Measurements from ENCODE around the gene DIAPH1. TPM values are rescaled to one million over a fixed set of nuclear protein-coding genes. Genes with fewer than 3 reads are reported as not detected.

Gene DIAPH1
- total RNA-seq, 2 donors from 2014 or later = 256 to 327 TPM

GRCh38 chr5:141515141-141515540 lies 103.7 kb downstream of the DIAPH1 start:
- no peaks in the 10 kb centered on the region for H3K27me3 Mint-ChIP-seq
- peaks cover 26% of the 10 kb centered on the region for H3K4me1 Mint-ChIP-seq
- ATAC-seq = no peak
- no peaks in the 10 kb centered on the region for H3K9me3 ChIP-seq (ENCODE audit: control insufficient read depth, low read length, poor library complexity, severe bottlenecking)
- H3K27ac Mint-ChIP-seq = peak overlapping the region; percentile 89
- H3K36me3 Mint-ChIP-seq (ENCODE audit: low read depth) = peaks cover 2% of the 10 kb centered on the region
- peak overlapping the region; percentile 52 for H3K4me3 Mint-ChIP-seq
- DNase-seq = no peak

- peaks cover 26% of the 10 kb centered on the region for H3K4me1 Mint-ChIP-seq
- H3K9me3 ChIP-seq (ENCODE audit: control insufficient read depth, low read length, poor library complexity, severe bottlenecking) = no peaks in the 10 kb centered on the region
- peaks cover 2% of the 10 kb centered on the region for H3K36me3 Mint-ChIP-seq (ENCODE audit: low read depth)
- ATAC-seq = no peak
- DNase-seq = no peak
- H3K27ac Mint-ChIP-seq = peak overlapping the region; percentile 96
- H3K4me3 Mint-ChIP-seq = peak overlapping the region; percentile 97
- no peaks in the 10 kb centered on the region for H3K27me3 Mint-ChIP-seq
These were observed 104.3 kb downstream of the DIAPH1 start for GRCh38 chr5:141514330-141515133.

GRCh38 chr5:141513627-141514329 lies 105.0 kb downstream of the DIAPH1 start:
- Mint-ChIP-seq H3K36me3 (ENCODE audit: low read depth) (peaks cover 2% of the 10 kb centered on the region), H3K27ac (peak overlapping the region; percentile 96), H3K4me3 (peak overlapping the region; percentile 97), H3K4me1 (peaks cover 26% of the 10 kb centered on the region), H3K27me3 (no peaks in the 10 kb centered on the region)
- ATAC-seq (peak; percentile 45), DNase-seq (no peak)
- H3K9me3 ChIP-seq (ENCODE audit: control insufficient read depth, low read length, poor library complexity, severe bottlenecking) = no peaks in the 10 kb centered on the region

GRCh38 chr5:141512911-141513626 lies 105.7 kb downstream of the DIAPH1 start:
- H3K9me3 ChIP-seq (ENCODE audit: control insufficient read depth, low read length, poor library complexity, severe bottlenecking) = no peaks in the 10 kb centered on the region
- no peak for DNase-seq
- ATAC-seq = peak; percentile 43
- Mint-ChIP-seq H3K36me3 (ENCODE audit: low read depth) (peaks cover 2% of the 10 kb centered on the region), H3K4me1 (peaks cover 26% of the 10 kb centered on the region), H3K27me3 (no peaks in the 10 kb centered on the region), H3K27ac (peak overlapping the region; percentile 96), H3K4me3 (peak overlapping the region; percentile 97)

- Mint-ChIP-seq H3K27ac (peak overlapping the region; percentile 96), H3K27me3 (no peaks in the 10 kb centered on the region), H3K36me3 (ENCODE audit: low read depth) (peaks cover 2% of the 10 kb centered on the region), H3K4me1 (peaks cover 26% of the 10 kb centered on the region), H3K4me3 (peak overlapping the region; percentile 97)
- peak; percentile 70 to 87 (median 78) for DNase-seq
- no peaks in the 10 kb centered on the region for H3K9me3 ChIP-seq (ENCODE audit: control insufficient read depth, low read length, poor library complexity, severe bottlenecking)
- ATAC-seq = peak; percentile 68
These were observed 106.3 kb downstream of the DIAPH1 start for GRCh38 chr5:141512390-141512910.

GRCh38 chr5:141511771-141512325 lies 107.0 kb downstream of the DIAPH1 start:
- Mint-ChIP-seq H3K36me3 (ENCODE audit: low read depth) (peaks cover 2% of the 10 kb centered on the region), H3K27ac (peak overlapping the region; percentile 96), H3K27me3 (no peaks in the 10 kb centered on the region), H3K4me3 (no peak overlapping the region), H3K4me1 (peaks cover 26% of the 10 kb centered on the region)
- no peaks in the 10 kb centered on the region for H3K9me3 ChIP-seq (ENCODE audit: control insufficient read depth, low read length, poor library complexity, severe bottlenecking)
- no peak for DNase-seq
- ATAC-seq = no peak

- H3K4me3 Mint-ChIP-seq = peak overlapping the region; percentile 39
- DNase-seq (no peak), ATAC-seq (no peak)
- H3K36me3 Mint-ChIP-seq (ENCODE audit: low read depth) = peaks cover 2% of the 10 kb centered on the region
- no peaks in the 10 kb centered on the region for H3K9me3 ChIP-seq (ENCODE audit: control insufficient read depth, low read length, poor library complexity, severe bottlenecking)
- H3K27ac Mint-ChIP-seq = no peak overlapping the region
- H3K4me1 Mint-ChIP-seq = peaks cover 21% of the 10 kb centered on the region
- H3K27me3 Mint-ChIP-seq = no peaks in the 10 kb centered on the region
These were observed 107.8 kb downstream of the DIAPH1 start for GRCh38 chr5:141510850-141511601.

GRCh38 chr5:141510160-141510559 lies 108.6 kb downstream of the DIAPH1 start:
- Mint-ChIP-seq H3K27me3 (peaks cover 7% of the 10 kb centered on the region), H3K27ac (no peak overlapping the region), H3K4me3 (no peak overlapping the region), H3K36me3 (ENCODE audit: low read depth) (peaks cover 2% of the 10 kb centered on the region), H3K4me1 (peaks cover 19% of the 10 kb centered on the region)
- DNase-seq (no peak), ATAC-seq (no peak)
- no peaks in the 10 kb centered on the region for H3K9me3 ChIP-seq (ENCODE audit: control insufficient read depth, low read length, poor library complexity, severe bottlenecking)

GRCh38 chr5:141508798-141509611 lies 109.8 kb downstream of the DIAPH1 start:
- H3K27me3 Mint-ChIP-seq = peaks cover 13% of the 10 kb centered on the region
- peaks cover 15% of the 10 kb centered on the region for H3K4me1 Mint-ChIP-seq
- H3K27ac Mint-ChIP-seq = no peak overlapping the region
- no peak overlapping the region for H3K4me3 Mint-ChIP-seq
- ATAC-seq (no peak), DNase-seq (no peak)
- no peaks in the 10 kb centered on the region for H3K9me3 ChIP-seq (ENCODE audit: control insufficient read depth, low read length, poor library complexity, severe bottlenecking)
- peaks cover 2% of the 10 kb centered on the region for H3K36me3 Mint-ChIP-seq (ENCODE audit: low read depth)

GRCh38 chr5:141508440-141508797 lies 110.4 kb downstream of the DIAPH1 start:
- Mint-ChIP-seq H3K4me1 (peaks cover 10% of the 10 kb centered on the region), H3K4me3 (no peak overlapping the region)

GRCh38 chr5:141507387-141508091 lies 111.3 kb downstream of the DIAPH1 start:
- no peaks in the 10 kb centered on the region for H3K9me3 ChIP-seq (ENCODE audit: control insufficient read depth, low read length, poor library complexity, severe bottlenecking)
- ATAC-seq (no peak), DNase-seq (no peak)
- Mint-ChIP-seq H3K27ac (no peak overlapping the region), H3K36me3 (ENCODE audit: low read depth) (no peaks in the 10 kb centered on the region), H3K4me1 (peaks cover 3% of the 10 kb centered on the region), H3K4me3 (no peak overlapping the region), H3K27me3 (peaks cover 13% of the 10 kb centered on the region)

More at GRCh38 chr5:141508440-141508797, 110.4 kb downstream of the DIAPH1 start:
- DNase-seq = no peak
- Mint-ChIP-seq H3K27ac (no peak overlapping the region), H3K27me3 (peaks cover 13% of the 10 kb centered on the region), H3K36me3 (ENCODE audit: low read depth) (peaks cover 2% of the 10 kb centered on the region)
- no peak for ATAC-seq
- no peaks in the 10 kb centered on the region for H3K9me3 ChIP-seq (ENCODE audit: control insufficient read depth, low read length, poor library complexity, severe bottlenecking)

All from T-helper 17 cell (primary cell).